ENCODE data around the gene CNIH2. TPM values are rescaled to one million over a fixed set of nuclear protein-coding genes. Genes with fewer than 3 reads are reported as not detected.
"Not testable (repeated sequence)": the region's sequence is repeated elsewhere in the genome, so short reads cannot be mapped to it uniquely, and the experiment has no call there.

Gene CNIH2
- total RNA-seq, 1 experiment from 2014 or later, result 3.4 TPM

DNA sequence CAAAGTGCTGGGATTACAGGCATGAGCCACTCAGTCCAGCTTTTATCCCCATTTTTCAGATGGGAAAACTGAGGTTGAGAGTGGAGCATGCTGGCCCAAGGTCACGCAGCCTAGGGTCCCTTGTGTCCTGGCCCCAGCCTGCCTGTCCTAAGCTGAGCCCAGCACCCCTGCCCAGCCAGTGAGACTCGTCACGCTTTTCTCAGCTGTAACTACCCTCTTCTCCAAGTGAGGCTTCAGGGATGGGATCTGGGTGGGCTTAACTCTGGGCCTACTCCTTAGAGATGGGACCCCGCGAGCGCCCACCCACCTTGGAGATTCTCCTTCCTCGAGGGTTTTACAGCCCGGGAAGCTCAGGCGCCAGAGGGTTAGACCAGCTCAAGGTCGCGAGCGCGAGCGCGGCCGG is 13.3 kb downstream of the CNIH2 start:
- no peak for DNase-seq (ENCODE audit: low read depth)

DNA sequence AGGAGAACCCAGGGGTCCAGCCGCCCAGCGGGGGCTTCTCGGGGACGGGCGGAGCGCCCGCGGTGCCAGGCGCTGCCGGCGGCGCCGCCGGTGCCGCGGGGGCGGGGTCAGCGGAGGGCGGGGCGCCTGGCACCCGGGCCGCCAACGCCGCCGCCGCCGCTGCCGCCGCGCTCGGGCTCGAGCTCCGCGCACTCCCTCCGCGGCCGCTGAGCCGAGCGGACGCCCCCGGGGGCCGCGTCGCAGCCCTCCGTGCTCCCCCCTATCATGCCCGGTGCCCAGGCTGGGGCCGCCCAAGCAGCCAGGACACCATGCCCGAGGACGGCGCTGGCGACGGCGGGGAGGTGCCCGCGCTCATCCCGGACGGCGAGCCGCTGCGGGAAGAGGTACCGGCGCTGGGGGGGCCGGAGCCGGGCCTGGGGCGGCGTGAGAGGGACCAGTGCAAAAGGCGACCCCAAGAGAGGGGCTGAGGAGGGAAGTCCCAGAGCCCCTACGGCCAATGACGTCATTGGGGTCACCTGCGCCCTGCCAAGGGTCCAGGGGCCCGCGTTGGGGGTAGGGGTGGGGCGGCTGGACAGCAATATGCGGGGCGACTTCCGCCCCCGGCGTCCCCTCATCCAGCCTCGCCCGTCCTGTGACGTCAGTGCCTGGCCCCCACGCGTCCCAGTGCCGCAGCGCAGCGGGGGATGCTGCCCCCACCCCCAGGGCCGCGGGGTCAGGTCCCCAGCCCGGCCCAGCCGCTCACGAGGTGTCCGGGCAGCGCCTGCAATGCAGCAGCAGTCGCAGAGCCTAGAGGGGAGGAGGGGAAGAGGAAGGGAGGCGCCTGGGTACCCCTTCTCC is 13.9 kb downstream of the CNIH2 start, which contains the start of gene TMEM151A:
Gene TMEM151A, plus strand, starts transcription at position 189 of the 837 bp plus-strand sequence. Its CDS starts 120 bp downstream, at position 309.
- no peak for DNase-seq (ENCODE audit: low read depth)

DNA sequence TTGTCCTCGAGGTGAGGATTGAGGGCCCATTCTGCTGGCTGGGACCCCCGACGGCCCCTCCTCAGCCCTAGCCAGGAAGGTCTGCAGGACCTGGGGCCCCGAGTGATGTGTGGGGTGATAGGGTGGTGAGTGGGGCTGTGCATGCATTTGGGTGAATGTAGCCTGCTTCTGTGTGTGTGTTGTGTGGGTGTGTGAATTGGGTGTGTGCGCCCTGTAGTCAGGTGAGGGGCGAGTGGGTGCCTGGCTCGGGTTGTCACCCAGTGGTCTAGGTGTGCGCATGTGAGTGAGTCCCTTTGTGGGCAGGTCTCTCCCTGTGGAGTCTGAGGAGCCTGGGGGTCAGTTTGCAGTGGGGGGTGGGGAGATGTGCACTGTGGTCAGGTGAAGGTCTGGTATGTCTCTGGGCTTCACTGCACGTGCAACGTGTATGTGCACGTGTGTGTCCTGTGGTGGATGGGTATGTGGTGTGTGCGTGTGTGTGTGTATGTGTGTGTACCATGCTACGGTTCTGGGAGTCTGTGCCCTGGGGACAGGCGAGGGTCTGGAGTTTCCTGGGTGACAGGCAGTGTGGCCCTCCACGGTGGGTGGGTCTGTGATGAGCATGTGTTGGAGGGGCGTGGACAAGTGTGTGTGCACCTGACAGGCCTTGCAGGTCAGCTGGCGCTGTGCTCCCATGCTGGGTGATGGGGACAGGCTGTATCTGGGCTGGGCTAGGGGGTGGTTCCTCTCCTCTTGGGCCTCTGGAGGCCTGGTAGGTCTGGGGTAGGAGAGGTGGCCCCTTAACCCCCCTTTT is 14.8 kb downstream of the CNIH2 start:
- DNase-seq (ENCODE audit: low read depth), result no peak

DNA sequence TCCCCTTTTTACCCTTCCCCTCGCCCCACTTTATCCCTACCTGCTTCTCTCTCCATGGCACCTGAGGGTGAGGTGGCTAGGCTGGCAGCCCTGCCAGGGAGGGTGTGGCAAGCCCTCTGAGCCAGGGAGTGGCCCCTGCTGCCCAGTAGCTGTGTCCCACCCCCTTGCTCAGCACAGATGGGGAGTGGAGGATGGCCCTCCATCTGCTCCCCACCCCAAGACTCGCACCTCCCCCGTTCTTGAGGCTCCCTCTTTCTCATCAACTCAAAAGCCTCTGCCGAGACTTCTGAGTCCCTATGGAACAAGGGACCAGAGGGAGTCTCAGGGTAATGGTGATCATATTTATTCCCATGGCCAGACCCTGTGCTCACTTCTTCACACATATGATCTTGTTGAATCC is 15.4 kb downstream of the CNIH2 start:
- no peak for DNase-seq (ENCODE audit: low read depth)

DNA sequence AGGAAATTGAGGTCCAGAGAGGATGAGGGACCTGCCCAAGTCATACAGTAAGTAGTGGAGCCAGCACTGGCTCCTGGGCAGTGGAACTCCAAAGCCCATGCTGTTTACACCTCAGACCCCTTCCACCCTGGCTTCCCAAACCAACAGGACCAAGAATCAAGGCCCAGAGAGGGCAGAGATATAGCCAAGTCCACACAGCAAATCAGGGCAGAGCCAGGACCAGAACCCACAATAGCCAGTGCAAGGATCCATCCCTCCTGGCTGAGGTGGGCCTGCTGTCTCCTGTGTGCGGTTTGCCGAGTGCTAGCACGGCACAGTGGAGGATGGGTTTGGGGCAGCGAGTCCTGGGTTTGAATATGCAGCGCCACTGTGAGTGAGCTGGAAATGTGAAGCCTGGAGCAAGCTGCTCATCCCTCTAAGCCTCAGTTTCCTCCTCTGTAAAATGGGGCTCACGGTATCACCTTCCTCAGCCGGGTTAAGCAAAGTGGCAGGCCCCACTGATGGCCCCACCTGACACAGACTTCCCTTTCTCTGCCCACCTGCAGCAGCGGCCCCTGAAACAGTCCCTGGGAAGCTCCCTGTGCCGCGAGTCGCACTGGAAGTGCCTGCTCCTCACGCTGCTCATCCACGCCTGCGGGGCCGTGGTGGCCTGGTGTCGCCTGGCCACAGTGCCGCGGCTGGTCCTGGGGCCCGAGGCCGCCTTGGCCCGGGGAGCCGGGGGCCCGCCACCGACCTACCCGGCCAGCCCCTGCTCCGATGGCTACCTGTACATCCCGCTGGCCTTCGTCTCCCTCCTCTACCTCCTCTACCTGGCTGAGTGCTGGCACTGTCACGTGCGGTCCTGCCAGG is 16.0 kb downstream of the CNIH2 start:
- no peak for DNase-seq (ENCODE audit: low read depth)

DNA sequence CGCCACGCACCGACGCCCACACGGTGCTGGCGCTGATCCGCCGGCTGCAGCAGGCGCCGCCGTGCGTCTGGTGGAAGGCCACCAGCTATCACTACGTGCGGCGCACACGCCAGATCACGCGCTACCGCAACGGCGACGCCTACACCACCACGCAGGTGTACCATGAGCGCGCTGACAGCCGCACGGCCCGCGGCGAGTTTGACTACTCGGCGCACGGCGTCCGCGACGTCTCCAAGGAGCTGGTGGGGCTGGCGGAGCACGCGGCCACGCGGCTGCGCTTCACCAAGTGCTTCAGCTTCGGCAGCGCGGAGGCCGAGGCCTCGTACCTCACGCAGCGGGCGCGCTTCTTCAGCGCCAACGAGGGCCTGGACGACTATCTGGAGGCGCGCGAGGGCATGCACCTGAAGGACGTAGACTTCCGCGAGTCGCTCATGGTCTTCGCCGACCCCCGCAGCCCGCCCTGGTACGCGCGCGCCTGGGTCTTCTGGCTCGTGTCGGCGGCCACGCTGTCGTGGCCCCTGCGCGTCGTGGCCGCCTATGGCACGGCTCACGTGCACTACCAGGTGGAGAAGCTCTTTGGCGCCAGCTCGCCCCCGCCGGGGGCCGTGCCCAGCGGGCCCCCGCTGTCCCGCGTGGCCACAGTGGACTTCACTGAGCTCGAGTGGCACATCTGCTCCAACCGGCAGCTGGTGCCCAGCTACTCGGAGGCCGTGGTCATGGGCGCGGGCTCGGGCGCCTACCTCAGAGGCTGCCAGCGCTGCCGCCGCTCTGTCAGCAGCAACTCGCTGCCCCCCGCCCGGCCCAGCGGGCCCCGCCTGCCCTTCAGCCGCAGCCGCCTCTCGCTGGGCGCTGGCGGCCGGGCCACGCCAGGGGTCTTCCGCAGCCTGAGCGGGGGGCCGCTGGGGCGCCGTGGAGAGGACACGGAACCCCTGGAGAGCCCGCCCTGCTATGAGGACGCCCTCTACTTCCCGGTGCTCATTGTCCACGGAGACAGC is 16.9 kb downstream of the CNIH2 start:
- no peak for DNase-seq (ENCODE audit: low read depth)

DNA sequence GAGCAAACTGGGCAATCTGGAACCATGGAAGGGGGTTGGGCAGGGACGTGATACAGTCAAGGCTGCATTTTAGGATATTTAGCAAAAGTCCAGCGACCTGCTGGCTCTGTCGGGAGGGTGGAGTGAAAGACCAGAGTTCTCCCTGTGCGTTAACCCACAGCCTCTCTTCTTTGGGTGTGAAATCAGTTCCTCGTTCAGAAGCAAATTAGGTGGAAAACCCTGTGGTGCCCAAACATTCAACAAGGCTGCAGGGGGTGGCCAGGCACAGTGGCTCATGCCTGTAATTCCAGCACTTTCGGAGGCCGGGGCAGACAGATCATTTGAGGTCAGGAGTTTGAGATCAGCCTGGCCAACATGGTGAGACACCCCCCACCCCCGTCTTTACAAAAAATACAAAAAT is 19.6 kb downstream of the CNIH2 start:
- no peak for DNase-seq (ENCODE audit: low read depth)

DNA sequence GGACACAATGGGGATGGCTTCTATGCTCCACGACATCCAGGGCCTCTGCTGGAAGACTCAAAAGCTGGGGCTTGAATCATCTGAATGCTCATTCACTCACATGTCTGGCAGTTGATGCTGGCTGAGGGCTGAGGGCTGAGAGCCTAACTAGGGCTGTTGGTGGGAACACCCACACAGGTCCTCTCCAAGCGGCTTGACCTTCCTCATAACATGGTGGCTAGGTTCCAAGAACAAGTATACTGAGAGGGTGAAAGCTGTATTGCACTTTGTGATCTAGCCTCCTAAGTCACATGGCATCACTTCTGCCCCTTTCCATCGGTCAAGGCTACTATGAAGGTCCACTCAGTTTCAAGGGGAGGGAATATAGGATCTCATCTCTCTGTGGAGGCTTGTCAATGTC is 21.2 kb downstream of the CNIH2 start:
- no peak for DNase-seq (ENCODE audit: low read depth)

DNA sequence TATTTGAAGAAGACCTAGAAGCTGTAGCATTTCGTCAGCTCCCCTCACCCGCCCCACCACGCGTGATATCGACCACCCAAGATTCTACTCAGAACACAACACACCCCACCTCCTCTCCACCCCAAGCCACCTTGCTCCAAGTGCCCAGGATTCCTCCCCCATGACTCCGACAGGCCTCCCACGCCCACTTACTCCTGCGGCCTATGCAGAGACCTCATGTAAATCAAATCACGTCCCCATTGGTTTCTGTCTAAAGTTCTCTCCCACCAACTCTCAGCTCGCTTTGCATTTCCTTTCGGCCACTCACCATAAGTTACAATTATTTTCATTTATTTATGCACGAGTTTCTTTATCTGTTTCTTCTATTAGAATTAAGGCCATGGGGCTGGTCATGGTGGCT is 24.7 kb downstream of the CNIH2 start:
- DNase-seq (ENCODE audit: low read depth), result no peak

DNA sequence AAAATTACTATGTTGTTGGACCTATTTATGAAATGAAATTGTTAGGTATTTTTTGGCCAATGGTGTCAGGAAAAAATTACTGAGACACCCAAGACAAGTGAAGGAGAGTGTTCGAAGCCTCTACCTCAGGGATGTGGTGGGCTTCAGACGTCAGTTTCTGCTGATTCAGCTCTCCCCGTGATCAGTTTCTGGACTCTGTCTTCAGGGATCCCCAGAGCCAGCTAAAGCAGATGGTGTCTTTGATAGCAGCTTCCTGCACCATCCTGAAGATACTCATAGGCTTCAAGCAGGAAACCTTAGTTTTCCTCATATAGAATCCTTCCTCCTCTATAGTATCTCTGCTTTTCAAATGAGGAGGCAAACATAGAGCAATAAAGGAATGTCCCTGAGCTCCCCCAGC is 31.5 kb downstream of the CNIH2 start:
- DNase-seq (ENCODE audit: low read depth), result no peak

DNA sequence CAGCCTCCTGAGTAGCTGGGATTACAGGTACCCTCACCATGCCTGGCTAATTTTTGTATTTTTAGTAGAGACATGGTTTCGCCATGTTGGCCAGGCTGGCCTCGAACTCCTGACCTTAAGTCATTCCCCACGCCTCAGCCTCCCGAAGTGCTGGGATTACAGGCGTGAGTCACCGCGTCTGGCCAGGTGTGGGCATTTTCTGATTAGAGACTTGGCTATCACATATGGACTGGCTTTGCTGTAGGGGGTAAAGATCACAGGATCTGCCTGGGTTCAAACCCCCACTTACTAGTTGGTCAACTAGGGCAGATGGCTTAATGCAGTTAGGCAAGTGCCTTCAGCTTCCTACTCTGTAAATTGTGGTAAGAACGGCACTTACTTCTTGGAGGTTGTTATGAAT is 32.3 kb downstream of the CNIH2 start:
- no peak for DNase-seq (ENCODE audit: low read depth)

DNA sequence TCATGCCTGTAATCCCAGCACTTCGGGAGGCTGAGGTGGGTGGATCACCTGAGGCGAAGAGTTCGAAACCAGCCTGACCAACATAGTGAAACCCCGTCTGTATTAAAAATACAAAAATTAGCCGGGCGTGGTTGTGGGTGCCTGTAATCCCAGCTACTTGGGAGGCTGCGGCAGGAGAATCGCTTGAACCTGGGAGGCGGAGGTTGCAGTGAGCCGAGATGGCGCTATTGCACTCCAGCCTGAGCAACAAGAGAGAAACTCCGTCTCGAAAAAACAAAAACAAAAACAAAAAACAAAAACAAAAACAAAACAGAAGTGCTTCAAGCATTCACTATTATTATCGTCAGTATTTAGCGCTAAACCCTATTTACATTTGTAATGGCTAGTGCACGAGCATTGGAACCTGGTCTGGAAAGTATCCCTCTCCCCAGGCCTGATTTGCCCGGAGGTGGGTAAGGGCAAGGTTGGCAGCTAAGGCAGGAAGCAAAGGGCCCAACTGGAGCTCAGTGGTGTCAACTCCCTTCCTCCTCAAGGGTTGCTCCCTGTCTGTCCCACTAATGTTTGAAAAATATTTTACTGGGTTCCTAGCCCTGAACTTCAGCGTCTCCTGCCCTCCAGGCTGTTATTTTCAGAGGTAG is 32.9 kb downstream of the CNIH2 start:
- DNase-seq (ENCODE audit: low read depth), result not testable (repeated sequence)

DNA sequence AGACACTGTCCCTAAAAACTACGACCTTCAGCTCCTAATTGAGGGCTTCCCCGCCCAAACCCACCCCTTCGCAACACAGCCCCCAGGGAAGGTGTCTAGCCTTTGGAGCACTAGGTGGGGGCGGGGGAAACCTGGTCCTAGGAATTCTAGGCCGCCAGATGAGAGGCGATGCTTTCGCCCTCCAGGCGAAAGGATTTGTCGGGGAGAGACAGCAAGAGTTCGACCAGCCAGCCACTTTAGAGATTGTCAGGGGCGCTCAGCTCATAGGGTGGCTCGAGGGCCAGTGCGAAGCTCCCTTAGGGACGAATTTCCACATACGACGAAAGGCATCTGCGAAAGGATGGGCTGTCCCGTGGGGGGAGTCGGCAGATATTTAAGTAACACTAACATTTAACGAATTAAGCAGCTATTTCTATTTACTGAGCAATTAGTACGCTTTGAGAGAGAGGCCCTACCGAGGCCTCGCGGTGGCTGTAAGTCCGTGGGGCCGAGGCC is 33.5 kb downstream of the CNIH2 start:
- no peak for DNase-seq (ENCODE audit: low read depth)

DNA sequence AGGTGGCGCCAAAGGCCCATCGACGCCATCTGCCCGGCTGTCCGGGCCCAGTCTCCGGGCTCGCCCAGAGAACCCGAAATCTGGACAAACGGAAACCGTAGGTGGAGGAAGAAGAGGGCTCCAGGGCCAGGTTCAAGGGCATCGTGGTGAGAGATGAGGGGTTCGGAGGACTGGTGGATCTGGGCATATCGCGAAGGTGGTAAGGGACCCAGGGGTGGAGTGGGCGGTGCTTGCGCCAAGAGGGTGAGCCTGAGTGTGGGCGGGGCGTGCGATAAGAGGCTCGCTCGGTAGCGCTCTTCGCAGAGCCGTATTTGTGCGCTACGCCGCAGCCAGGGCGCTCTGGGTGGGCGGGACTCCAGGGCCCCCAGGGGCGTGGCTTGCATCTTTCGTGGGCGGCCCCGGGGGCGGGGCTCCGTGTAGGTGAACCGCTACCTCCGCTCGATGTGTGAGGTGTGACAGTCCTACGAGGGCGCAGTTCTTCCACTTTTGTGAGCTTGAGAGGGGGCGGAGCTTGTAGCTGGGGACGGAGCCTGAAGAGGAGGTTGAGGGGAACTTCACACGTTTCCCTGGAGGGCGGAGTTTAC is 34.1 kb downstream of the CNIH2 start:
- DNase-seq (ENCODE audit: low read depth), result peak; percentile 93

DNA sequence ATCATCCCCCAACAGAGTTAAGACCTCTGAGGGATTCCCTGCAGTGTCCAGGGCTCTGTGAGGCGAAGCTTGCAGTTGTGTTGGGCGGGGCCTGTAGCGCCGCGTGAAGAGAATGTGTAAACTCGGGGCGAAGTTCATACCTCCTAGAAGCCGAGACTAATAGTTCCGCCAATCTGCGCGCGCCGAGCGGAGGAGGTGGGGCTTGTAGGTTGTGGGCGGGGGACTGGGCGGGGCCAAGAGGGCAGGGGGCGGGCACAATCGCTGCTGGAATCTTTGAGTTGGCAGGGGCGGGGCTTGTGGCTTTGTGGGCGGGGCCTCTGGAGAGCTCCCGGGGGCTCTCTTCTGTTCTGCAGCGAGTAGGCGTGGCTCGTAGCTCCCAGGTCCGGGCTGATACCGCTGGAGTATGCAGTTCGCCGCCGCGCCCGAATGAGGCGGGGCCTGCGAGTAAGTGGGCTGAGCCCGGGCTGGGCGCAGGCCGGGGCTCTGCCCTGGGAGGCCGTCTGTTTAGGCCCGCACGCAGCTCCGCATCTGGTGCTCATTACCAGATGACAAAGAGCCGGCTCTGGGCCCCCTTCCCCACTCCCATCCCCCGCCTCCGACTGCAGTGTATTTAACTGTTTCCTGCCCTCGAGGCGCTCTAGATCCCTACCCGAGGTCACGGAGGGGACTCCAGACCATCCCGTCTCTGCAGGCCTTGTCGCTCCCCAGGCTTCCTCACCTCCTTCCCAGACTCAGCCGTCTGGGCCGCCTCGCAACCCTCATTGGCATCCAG is 34.8 kb downstream of the CNIH2 start:
- DNase-seq (ENCODE audit: low read depth), result peak; percentile 97

DNA sequence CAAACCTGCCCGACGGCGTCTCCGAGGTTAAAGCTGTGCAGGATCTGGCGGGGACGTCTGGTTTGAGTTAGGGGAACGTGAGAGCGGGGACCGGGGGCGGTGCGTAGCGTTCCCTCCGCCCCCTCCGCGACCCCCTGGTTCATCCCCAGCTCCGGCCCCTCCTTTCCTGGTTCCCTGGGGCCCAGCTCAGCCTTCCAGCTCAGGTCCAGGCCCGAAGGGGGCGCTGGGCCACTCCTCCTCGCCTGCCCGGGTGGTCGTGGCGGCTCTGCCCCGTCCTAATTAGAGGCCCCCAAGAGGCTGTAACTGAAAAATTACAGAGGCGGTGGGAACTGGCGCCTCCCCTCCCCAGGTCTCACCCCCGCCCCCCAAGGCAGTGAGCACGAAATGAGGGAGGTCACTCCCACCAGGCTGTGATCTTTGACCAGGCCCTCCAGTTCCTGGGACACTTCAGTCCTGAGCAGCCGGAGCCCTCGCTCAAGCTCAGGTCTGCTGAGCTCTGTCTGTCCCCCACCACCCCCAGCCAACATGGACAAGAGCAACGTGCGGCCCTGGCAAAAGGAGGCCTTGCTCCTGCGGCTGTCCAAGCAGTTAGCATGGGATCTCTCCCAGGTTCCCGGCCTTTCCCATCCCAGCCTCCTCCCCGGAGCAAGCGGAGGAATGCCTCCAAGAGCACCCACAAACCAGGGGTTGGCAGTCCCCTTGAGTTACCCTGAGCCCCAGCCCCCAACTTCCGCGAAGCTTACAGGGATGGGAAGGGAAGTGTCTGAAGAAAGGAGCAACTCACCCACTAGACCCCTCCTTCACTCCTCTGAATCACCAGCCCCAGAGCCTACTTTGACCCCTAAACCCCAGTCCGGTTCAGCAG is 35.6 kb downstream of the CNIH2 start:
- DNase-seq (ENCODE audit: low read depth), result no peak

DNA sequence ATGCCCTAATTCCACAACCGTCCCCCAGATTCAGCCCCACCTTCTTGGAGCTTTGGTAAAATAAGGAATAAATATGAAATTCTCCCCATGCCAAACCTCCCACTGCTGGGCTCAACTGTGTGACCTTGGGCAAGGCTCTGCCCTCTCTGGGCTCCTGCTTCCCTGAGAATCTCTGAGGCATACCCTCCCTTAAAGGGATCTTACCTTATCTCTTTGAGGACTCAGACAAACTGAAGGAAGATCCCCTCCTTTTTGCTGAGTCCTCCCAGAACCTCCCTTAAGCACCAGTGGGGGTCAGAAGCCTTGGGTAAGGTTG is 36.2 kb downstream of the CNIH2 start:
- DNase-seq (ENCODE audit: low read depth), result no peak

All from M059J (cell line).